Neural cell (in vitro differentiated cells): ENCODE data around the gene ZFP42.

Experiments used
- CTCF ChIP-seq: fragments of 450-650 bp; IDR thresholded peaks from 2 replicates; pipeline ENCODE4 v1.5.1; 2014; ENCODE audit warnings: antibody characterized with exemption, mild to moderate bottlenecking, moderate library complexity; ENCODE audit not compliant: poor library complexity, severe bottlenecking
- EP300 ChIP-seq: fragments of 450-650 bp; conservative IDR thresholded peaks from 2 replicates; pipeline ENCODE4 v1.6.1; 2014; ENCODE audit warnings: antibody characterized with exemption, mild to moderate bottlenecking, moderate library complexity; ENCODE audit not compliant: poor library complexity, severe bottlenecking
- EZH2 ChIP-seq: fragments of 200-600, 300-800 bp; shearing (Covaris generic), sonication (generic); IDR thresholded peaks from 2 replicates; pipeline ENCODE4 v1.6.1; 2014; ENCODE audit warnings: antibody characterized with exemption, low read length, borderline replicate concordance, mild to moderate bottlenecking; ENCODE audit not compliant: insufficient read depth, poor library complexity, severe bottlenecking
- MXI1 ChIP-seq: fragments of 450-650 bp; conservative IDR thresholded peaks from 2 replicates; pipeline ENCODE4 v1.6.1; 2014; ENCODE audit warnings: antibody characterized with exemption, mild to moderate bottlenecking; ENCODE audit not compliant: poor library complexity, severe bottlenecking
- POLR2AphosphoS5 ChIP-seq: IDR thresholded peaks from 2 replicates; pipeline ENCODE4 v1.6.1; 2012
- REST ChIP-seq: IDR thresholded peaks from 2 replicates; pipeline ENCODE4 v1.6.1; 2012; ENCODE audit warnings: borderline replicate concordance
- SMC3 ChIP-seq: fragments of 450-650 bp; conservative IDR thresholded peaks from 2 replicates; pipeline ENCODE4 v1.6.1; 2014; ENCODE audit warnings: antibody characterized with exemption, mild to moderate bottlenecking, moderate library complexity; ENCODE audit not compliant: poor library complexity
- TAF1 ChIP-seq: IDR thresholded peaks from 2 replicates; pipeline ENCODE4 v1.6.1; 2012; ENCODE audit warnings: low read depth

- TF ChIP-seq REST (no peak), CTCF (no peak), POLR2AphosphoS5 (no peak), EZH2 (no peak), EP300 (no peak), MXI1 (no peak), TAF1 (no peak), SMC3 (no peak)
Measured at GRCh38 chr4:187972135-187972534, 23.4 kb upstream of the ZFP42 start.
